ENCODE measurements around the gene MALL. TPM values are rescaled to one million over a fixed set of nuclear protein-coding genes. Genes with fewer than 3 reads are reported as not detected.
"Not testable (repeated sequence)": the region's sequence is repeated elsewhere in the genome, so short reads cannot be mapped to it uniquely, and the experiment has no call there.

The MALL gene
- total RNA-seq, 2 experiments from 2014 or later = not detected

GRCh38 chr2:110097506-110098220, 18.0 kb downstream of the MALL start:
- Histone ChIP-seq H3K27ac (ENCODE audit: low read depth in 1 of 2, low read length in 2 of 2) (no peak overlapping the region), H3K36me3 (ENCODE audit: insufficient read depth, low read length) (no peaks in the 10 kb centered on the region), H3K9me3 (ENCODE audit: control insufficient read depth in 1 of 2, insufficient read depth in 1 of 2, low read length in 2 of 2) (no peaks in the 10 kb centered on the region), H3K4me1 (ENCODE audit: insufficient read depth, low read length) (no peaks in the 10 kb centered on the region), H3K27me3 (ENCODE audit: control insufficient read depth in 1 of 2, insufficient read depth in 2 of 2, low read length in 2 of 2) (peaks cover 0 to 2% of the 10 kb centered on the region in 2 experiments), H3K4me3 (ENCODE audit: low read length) (no peak overlapping the region)
- peaks cover 9% of the 10 kb centered on the region for H3K27me3 Mint-ChIP-seq
- no peak overlapping the region for H3K27ac Mint-ChIP-seq
- ATAC-seq (ENCODE audit: poor library complexity) = no peak
- ChIA-PET POLR2A (no interaction called here), CTCF (no interaction called here)
- no peak overlapping the region for H3K4me3 Mint-ChIP-seq
- no peak for DNase-seq
- H3K4me1 Mint-ChIP-seq (ENCODE audit: low read depth) = no peaks in the 10 kb centered on the region
- no peaks in the 10 kb centered on the region for H3K36me3 Mint-ChIP-seq (ENCODE audit: low read depth)
- intact Hi-C loops (cut with DNase I, micrococcal nuclease) = no loop called here
- no peak for TF ChIP-seq CTCF (IDR thresholded peaks at IDR 0.05)
- H3K9me3 Mint-ChIP-seq = no peaks in the 10 kb centered on the region

- H3K4me1 ChIP-seq (ENCODE audit: insufficient read depth, low read length) = no peaks in the 10 kb centered on the region
- H3K27ac Mint-ChIP-seq = no peak overlapping the region
- ChIA-PET CTCF (no interaction called here), POLR2A (no interaction called here)
- no peaks in the 10 kb centered on the region for H3K27me3 Mint-ChIP-seq
- H3K4me3 Mint-ChIP-seq = no peak overlapping the region
- no peaks in the 10 kb centered on the region for H3K36me3 Mint-ChIP-seq (ENCODE audit: low read depth)
- H3K36me3 ChIP-seq (ENCODE audit: insufficient read depth, low read length) = no peaks in the 10 kb centered on the region
- no peak overlapping the region for H3K4me3 ChIP-seq (ENCODE audit: low read length)
- H3K9me3 Mint-ChIP-seq = no peaks in the 10 kb centered on the region
- TF ChIP-seq CTCF (IDR thresholded peaks at IDR 0.05) = no peak
- DNase-seq (no peak), ATAC-seq (ENCODE audit: poor library complexity) (no peak)
- H3K4me1 Mint-ChIP-seq (ENCODE audit: low read depth) = no peaks in the 10 kb centered on the region
- peaks cover 0 to 1% of the 10 kb centered on the region in 2 experiments for H3K27me3 ChIP-seq (ENCODE audit: control insufficient read depth in 1 of 2, insufficient read depth in 2 of 2, low read length in 2 of 2)
- intact Hi-C loops (cut with DNase I, micrococcal nuclease) = no loop called here
- no peaks in the 10 kb centered on the region for H3K9me3 ChIP-seq (ENCODE audit: control insufficient read depth in 1 of 2, insufficient read depth in 1 of 2, low read length in 2 of 2)
- no peak overlapping the region for H3K27ac ChIP-seq (ENCODE audit: low read depth in 1 of 2, low read length in 2 of 2)
These were observed 19.5 kb downstream of the MALL start for GRCh38 chr2:110095994-110096633.

- H3K36me3 ChIP-seq (ENCODE audit: insufficient read depth, low read length); H3K4me1 ChIP-seq (ENCODE audit: insufficient read depth, low read length); ATAC-seq (ENCODE audit: poor library complexity); H3K27me3 ChIP-seq (ENCODE audit: control insufficient read depth in 1 of 2, insufficient read depth in 2 of 2, low read length in 2 of 2); H3K9me3 ChIP-seq (ENCODE audit: control insufficient read depth in 1 of 2, insufficient read depth in 1 of 2, low read length in 2 of 2); H3K27ac ChIP-seq (ENCODE audit: low read depth in 1 of 2, low read length in 2 of 2); H3K4me3 ChIP-seq (ENCODE audit: low read length); H3K36me3 Mint-ChIP-seq (ENCODE audit: low read depth); CTCF ChIA-PET; H3K9me3 Mint-ChIP-seq; H3K27me3 Mint-ChIP-seq; H3K27ac Mint-ChIP-seq; DNase-seq; POLR2A ChIA-PET; H3K4me1 Mint-ChIP-seq (ENCODE audit: low read depth); intact Hi-C loops (cut with DNase I, micrococcal nuclease); H3K4me3 Mint-ChIP-seq: not testable (repeated sequence)
These were observed 20.6 kb downstream of the MALL start for GRCh38 chr2:110094884-110095534.

- DNase-seq; H3K27me3 Mint-ChIP-seq; CTCF ChIA-PET; H3K4me1 ChIP-seq (ENCODE audit: insufficient read depth, low read length); H3K27ac ChIP-seq (ENCODE audit: low read depth in 1 of 2, low read length in 2 of 2); H3K36me3 ChIP-seq (ENCODE audit: insufficient read depth, low read length); H3K27ac Mint-ChIP-seq; H3K9me3 Mint-ChIP-seq; H3K4me3 ChIP-seq (ENCODE audit: low read length); H3K36me3 Mint-ChIP-seq (ENCODE audit: low read depth); POLR2A ChIA-PET; H3K4me3 Mint-ChIP-seq; H3K27me3 ChIP-seq (ENCODE audit: control insufficient read depth in 1 of 2, insufficient read depth in 2 of 2, low read length in 2 of 2); H3K9me3 ChIP-seq (ENCODE audit: control insufficient read depth in 1 of 2, insufficient read depth in 1 of 2, low read length in 2 of 2); intact Hi-C loops (cut with DNase I, micrococcal nuclease); ATAC-seq (ENCODE audit: poor library complexity); H3K4me1 Mint-ChIP-seq (ENCODE audit: low read depth): not testable (repeated sequence)
These were observed 21.7 kb downstream of the MALL start for GRCh38 chr2:110093924-110094323.

- H3K9me3 Mint-ChIP-seq; H3K4me3 Mint-ChIP-seq; H3K4me1 ChIP-seq (ENCODE audit: insufficient read depth, low read length); H3K27ac ChIP-seq (ENCODE audit: low read depth in 1 of 2, low read length in 2 of 2); H3K9me3 ChIP-seq (ENCODE audit: control insufficient read depth in 1 of 2, insufficient read depth in 1 of 2, low read length in 2 of 2); H3K4me3 ChIP-seq (ENCODE audit: low read length); H3K27ac Mint-ChIP-seq; H3K27me3 ChIP-seq (ENCODE audit: control insufficient read depth in 1 of 2, insufficient read depth in 2 of 2, low read length in 2 of 2); H3K4me1 Mint-ChIP-seq (ENCODE audit: low read depth); ATAC-seq (ENCODE audit: poor library complexity); CTCF ChIA-PET; intact Hi-C loops (cut with DNase I, micrococcal nuclease); H3K27me3 Mint-ChIP-seq; DNase-seq; H3K36me3 Mint-ChIP-seq (ENCODE audit: low read depth); POLR2A ChIA-PET; H3K36me3 ChIP-seq (ENCODE audit: insufficient read depth, low read length): not testable (repeated sequence)
These were observed 25.5 kb downstream of the MALL start for GRCh38 chr2:110090164-110090563.
